GM12892 (cell line): Measurements from ENCODE around the gene FAS.

Experiments
- POLR2A ChIP-seq: IDR thresholded peaks from 2 replicates; pipeline ENCODE4 v1.6.1; 2011; ENCODE audit warnings: low read depth, low read length, control low read depth
- POLR2AphosphoS5 ChIP-seq: IDR thresholded peaks from 2 replicates; pipeline ENCODE4 v1.6.1; 2011; ENCODE audit warnings: low read depth, low read length, control low read depth

GRCh38 chr10:88991161-88991898, 732 bp downstream of the FAS start:
- TF ChIP-seq POLR2AphosphoS5 (no peak; the same call in 1 of the 2 replicates), POLR2A (no peak; the same call in 1 of the 2 replicates)
